GM18519 (cell line): ENCODE results near the gene MTA3.
A peak's percentile ranks its signal among the peaks of the same experiment; 100 is the strongest.
"Not testable (repeated sequence)": the region's sequence is repeated elsewhere in the genome, so short reads cannot be mapped to it uniquely, and the experiment has no call there.

ENCODE experiments used
- ATAC-seq: cut with Tn5 transposase; IDR thresholded peaks from one replicate; pipeline ENCODE4 v1.9.1; 2021; ENCODE audit warnings: mild to moderate bottlenecking, moderate library complexity; ENCODE audit not compliant: unreplicated experiment, low FRiP score

The MTA3 gene

DNA sequence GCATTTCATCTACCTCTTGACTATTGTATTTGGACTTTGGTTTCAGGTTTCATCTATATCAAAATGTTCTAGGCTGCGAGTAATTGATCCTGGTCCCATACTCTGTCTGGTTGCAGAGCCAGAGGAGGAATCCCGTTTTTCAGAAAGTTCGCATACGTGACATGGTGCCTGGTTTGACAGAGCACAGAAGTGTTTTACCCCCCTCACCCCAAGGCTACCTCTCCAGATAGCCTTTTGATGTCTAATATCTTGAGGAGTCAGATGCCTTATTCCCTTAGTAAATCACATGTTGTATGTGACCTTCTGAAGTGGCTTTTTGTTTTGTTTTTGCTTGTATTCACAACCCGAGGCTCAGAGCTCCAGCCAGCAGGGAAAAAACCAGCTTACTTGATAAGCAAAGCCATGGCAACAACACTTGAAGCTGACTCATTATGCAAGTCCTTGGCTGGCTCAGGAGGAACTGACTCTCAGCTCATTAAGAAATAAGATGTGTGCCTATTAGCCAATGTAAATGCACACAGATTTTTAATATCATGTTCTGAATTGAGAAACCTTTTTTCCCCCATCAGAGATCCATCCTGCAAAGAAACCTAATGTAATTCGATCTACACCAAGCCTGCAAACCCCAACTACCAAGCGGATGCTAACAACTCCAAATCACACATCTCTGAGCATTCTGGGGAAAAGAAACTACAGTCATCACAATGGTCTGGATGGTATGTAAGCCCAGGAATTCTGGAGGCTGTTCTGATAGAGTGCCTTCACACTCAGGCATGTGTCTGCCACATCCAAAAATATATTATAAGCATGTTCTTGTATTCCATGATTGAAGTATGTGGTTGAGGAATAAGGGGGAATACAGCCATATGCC is 154.1 kb downstream of the MTA3 start:
- ATAC-seq: peak; percentile 97

DNA sequence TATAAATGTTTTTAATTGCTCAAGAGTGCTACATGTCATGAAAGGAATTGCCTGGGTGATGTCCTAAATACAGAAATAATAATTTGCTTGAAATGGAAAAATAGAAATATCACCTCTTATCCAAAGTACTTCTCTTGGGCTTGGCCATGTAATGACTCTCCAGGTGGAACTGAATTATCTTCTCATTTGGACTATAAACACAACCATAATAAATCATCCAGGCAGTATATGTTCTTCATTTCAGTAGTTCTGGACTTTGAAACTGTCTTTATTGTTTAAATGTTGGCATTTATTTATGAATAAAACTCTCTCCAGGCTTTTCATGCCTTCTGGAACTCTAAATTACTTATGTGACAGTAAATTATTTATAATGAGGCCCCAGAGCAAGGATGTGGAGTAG is 155.0 kb downstream of the MTA3 start:
- ATAC-seq: no peak

DNA sequence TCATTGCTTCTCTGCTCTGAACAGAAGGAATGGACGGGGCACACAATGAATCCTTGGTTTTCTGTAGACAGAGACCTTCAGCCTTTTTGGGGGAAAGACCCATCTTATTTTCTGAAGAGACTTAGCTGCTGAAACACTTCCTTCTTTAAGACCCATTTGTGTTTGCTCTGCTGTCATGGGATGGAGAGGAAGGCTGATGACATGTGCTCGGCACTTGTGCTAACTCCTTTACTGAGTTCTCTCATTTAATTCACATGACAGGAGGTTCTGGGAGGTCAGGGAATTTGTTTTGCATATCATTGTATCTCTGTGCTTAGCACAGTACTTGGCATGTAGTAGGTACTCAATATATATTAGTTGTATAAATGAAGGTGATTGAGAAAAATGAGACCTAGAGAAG is 156.5 kb downstream of the MTA3 start:
- ATAC-seq: no peak

DNA sequence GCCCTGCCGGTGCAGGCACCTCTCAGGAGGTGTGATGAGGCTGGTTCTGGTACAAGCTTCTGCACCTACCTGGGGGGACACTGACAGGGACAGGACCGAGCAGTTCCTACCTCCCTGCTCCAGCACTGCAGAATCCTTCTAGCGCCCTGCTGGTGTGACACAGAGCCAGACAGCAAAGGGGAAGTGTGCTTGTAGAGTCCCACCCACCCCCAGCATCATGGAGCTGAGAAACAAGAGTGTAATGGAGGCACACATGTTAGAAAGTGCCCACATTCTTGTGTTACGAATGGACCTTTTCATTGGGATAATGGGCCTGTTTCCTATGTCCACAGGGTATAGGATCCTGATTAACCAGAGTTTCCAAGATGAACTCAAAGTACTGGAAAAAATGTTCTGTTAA is 157.2 kb downstream of the MTA3 start:
- ATAC-seq: no peak

DNA sequence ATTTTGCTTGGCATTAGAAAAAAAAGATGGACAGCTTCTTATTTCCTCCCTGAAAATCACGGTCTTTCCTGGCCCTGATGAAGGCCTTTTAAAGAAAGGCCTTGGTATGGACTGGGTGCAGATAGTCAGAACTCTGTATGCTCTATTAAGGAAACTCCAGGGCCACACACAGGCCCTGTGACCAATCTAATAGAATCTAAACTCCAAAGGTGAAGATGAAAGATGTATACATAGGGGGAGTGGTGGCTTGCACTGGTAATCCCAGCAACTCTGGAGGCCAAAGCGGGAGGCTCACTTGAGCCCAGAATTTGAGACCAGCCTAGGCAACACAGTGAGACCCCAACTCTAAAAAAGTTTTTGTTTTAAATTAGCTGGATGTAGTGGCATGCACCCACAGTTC is 158.2 kb downstream of the MTA3 start:
- ATAC-seq: no peak

DNA sequence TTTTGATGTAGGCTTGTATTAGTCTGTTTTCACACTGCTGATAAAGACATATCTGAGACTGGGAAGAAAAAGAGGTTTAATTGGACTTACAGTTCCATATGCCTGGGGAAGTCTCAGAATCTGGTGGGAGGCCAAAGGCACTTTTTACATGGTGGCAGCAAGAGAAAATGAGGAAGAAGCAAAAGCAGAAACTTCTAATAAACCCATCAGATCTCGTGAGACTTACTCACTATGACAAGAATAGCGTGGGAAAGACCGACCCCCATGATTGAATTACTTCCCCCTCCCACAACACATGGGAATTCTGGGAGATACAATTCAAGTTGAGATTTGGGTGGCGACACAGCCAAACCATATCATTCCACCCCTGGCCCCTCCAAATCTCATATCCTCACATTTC is 162.9 kb downstream of the MTA3 start:
- ATAC-seq: not testable (repeated sequence)

DNA sequence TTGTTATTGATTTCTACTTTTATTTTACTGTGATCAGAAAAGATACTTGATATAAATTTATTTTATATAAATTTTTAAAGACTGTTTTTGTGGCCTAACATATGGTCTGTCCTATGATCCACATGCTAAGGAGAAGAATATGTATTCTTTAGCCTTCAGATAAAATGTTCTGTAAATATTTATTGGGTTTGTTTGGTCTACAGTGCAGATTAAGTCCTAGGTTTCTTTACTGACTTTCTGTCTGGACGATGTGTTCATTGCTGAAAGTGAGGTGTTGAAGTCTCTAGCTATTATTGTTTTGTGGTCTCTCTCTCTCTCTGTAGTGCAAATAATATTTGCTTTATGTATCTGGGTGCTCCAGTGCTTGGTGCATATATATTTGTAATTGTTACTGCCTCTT is 165.4 kb downstream of the MTA3 start:
- no peak for ATAC-seq

DNA sequence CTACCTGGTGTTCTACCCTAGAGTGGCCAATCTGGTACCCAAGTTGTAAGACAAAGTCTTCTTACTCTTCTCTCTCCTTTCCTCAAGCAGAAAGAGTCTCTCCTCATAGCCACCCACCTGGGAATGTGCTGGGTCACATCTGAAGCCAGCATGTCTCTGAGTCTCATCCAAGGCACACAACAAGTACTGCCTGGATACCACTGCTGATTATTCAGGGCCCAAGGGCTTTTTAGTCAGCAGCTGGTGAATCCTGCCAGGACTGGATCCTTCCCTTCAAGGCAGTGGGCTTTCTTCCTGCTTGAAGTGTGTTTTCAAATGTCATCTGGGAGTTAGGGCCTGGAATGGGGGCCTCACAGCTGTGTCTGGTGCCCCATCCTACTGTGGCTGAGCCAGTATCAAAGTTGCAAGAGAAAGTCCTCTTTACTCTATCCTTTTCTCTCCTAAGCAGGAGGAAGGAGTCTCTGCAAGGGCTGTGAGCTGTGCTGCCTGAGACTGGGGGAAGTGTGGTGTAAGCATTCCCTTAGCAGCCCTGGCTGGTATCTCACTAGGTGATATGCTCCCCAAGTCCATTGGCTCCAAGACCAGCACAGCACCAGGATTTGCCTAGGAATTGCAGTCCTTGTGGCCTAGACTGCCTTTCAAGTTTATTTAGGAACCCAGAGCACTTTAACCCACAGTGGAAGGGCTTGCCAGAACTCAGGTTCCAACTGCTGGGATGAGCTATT is 168.3 kb downstream of the MTA3 start:
- no peak for ATAC-seq

DNA sequence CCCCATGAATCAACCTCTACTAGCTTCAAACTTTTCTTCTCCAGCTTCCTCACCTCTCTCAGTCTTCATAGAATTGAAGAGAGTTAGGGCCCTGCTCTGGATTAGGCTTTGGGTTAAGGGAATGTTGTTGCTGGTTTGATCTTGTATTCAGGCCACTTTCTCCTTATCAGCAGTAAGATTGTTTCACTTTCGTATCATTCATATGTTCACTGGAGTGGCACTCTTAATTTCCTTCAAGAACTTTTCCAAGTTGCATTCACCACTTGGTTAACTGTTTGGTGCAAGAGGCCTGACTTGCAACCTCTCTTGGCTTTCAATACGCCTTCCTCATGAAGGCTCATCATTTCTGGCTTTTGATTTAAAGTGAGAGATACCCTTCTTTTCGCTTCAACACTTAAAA is 172.7 kb downstream of the MTA3 start:
- ATAC-seq: no peak

DNA sequence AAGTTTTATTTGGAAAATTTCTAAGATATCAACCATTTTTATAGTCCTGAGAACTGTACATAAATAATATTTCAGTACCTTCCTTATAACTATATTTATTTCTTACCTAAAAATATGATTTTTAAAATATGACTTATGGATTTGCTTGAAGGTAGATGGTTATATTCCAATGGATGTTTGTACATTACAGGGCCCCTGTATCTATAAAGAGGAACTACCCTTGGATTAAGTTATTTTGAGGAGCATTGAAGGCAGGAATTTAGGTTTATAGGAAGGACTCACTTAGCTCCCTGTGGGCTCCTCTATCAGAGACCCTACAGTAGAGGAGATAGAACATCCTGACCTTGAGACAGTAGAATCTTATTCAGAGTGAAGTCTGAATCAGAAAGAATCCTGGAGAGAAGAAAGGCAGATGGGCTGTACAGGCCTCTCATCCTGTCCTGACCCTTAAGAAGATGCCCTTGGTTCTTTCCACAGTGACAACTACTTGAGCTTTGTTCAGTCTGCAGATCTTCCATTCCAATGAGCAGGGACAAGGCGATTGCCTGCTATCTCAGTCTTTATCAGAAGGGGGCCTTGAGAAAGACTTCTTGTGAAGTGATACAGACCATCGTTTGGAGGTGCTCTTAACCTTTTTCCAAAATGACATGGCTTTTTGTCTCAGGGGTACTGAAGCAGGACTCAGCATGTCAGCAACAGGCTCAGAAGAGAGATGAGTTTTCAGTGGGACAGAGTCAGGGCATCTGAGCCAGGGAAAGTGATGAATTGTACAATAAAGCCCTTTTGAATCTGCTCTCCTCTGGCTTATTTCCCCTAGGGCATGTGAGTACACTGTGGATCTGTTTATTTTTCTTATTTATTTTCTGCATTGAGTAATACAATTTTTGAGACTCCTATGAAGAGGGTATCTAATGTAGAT is 174.6 kb downstream of the MTA3 start:
- ATAC-seq: no peak

DNA sequence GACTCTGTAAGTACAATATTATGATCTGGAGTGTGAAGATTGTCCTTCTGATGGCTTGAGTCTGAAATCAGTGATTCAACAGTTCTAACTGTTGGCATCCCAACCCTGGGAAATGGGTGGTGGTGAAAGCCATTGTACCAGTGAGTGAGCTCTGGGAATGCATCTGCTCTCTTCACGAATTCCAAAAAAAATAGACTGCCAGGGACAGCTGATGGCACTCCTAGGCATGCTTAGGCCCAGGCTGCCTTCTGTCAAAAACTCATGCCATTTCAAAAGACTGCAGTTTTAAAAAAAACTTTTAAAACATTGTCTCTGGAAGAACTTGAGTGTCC is 175.2 kb downstream of the MTA3 start:
- no peak for ATAC-seq

DNA sequence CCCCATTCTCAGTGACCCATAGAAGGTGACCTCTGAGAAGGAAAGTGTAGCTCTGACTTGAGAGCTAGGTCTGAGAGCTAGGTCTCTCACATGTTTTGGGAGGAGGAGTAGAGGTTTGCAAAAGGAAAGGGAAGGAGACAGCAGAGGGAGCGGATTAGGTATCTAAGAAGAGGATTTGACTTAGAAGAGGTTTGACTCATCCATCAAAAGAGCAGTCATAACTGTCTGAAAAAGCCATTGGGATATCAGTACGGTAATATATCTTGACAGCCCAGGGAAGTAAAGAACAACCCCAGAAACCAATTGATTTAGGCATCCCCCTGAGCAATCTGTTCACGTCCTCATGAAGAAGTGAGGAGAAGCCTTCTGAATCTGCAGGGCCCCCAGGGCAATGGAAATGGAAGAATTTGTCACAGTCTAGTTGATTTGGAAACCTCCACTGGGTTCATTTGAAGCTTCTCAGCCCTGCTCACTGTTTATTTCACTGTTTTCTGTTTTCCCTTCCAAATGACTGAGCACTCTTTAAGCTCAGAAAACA is 176.2 kb downstream of the MTA3 start:
- no peak for ATAC-seq

DNA sequence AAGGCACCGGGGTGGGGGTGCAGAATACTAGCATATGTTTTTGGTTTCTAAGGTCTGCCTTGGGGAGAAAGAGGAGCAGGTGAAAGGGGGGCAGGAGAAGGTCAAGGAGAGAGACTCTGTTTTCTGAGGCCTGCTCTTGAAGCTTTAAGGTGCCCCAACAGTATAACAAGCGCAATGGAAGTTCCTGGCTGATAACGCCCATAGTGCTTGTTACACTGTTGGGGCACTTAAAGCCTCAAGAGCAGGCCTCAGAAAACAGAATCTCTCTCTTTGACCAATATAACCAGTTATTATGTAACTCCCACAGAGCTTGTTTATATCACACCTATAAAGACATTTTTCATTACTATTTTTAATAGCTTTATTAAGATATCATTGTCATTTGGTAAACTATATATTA is 179.0 kb downstream of the MTA3 start:
- no peak for ATAC-seq

DNA sequence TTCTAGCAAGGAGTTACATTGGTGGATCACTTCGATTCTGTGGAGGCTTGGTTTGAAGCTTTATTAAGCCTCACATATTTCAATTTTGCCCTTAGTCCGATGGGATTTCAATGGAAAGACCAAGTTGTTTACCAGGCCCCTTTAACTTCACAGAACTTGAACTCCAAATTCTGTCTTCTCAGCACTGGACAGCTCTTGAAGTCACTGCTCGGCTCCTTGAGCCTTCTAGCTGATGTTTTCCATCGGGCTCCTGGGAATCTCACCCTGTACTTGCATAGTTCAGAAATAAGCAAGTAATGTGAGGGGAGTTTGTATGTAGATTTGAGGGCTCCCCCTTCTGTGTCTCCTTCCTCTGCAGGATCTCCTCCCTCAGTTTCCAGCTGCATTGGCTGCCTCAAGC is 180.4 kb downstream of the MTA3 start:
- no peak for ATAC-seq

DNA sequence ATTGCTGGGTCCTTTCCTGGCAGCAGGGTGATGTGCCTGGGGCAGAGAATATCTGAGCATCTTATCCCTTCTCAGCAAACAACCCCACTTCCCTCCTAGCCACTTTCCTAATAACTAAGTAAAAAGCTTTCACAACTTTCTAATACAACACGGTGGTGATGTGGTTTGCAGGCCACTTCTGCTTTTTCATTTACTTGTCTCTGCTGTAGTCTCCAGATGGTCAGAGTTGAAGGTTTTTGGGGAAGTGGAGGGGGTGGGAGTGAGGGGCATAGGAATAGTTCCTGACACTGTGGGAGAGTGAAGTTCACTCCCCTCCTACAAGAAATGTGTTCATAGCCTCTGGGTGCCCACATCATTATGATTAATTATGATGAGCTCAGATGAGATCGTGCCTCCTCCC is 183.9 kb downstream of the MTA3 start:
- peak; percentile 73 for ATAC-seq

DNA sequence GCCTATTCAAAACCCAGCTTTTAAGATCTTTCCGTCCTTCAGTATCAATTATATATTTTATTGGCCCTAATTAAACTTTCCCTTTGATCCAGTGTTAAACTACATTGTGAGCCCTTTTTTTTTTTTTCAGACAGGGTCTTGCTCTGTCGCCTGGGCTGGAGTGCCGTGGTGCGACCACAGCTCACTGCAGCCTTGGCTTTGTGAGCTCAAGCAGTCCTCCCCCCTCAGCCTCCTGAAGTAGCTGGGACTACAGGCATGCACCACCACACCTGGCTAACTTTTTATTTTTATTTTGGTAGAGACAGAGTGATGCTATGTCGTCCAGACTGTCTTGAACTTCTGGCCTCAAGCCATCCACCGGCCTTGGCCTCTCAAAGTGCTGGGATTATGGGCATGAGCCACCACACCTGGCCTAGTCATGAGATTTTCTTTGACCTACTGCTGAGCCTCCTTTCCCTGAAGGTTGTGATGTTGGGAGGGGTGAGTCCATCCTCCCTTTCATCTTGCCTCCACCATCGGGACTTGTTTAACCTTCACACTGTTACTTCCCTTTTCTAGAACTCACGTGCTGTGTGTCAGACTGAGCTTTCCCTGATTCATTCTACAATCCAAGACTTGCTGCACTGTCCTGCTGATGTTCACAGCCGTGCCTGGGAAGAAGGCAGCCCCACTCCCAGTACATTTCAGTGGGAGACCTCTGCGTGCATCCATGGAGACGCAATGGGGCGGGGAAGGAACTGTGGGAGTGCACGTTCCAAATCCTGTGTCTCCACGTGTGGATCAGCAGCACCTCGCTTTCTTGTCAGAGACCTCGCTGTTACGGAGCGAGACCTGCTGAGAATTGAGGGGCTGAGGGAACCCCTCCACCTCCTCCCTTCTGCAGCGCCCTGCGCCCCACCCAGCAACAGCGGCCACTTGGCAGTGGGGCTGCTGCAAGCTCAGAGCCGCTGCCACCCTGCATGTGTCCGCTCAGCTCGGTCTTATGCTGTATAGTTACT is 184.7 kb downstream of the MTA3 start:
- ATAC-seq: no peak

DNA sequence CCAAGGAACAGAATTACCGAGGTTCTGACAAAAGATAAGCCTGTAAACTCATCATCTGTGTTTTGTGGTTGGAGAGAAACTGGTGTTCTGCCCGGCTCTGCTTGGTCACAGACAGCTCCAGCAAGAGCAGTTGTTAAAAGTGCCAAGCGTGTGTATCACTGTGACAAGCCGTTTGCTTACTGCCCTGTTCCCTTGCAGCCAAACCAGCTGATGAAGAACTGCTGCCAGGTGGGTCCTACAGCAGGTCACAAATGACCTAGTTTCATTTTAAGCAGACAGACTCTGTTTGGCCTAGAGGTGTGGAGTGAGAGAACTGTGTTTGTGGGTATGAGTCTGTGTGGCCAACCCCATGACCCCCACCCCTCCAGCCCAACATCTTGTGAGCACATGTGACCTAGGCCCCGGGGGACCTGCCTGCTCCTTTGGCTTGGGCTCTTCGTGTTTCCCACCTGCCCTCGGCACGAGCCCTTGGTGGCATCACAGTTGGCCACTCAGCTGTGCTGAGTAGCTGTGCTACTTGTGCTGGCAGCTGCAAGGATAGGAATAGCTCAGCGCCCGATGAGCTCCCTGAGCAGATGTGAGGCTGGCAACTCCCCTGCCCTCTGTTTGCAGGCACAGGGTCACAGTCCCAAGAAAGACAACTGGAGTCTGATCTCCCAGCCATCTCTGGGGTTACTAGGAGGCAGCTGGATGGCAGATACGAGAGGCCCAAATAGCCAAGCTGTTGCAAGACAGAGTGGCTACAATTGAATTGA is 185.8 kb downstream of the MTA3 start:
- ATAC-seq: no peak

DNA sequence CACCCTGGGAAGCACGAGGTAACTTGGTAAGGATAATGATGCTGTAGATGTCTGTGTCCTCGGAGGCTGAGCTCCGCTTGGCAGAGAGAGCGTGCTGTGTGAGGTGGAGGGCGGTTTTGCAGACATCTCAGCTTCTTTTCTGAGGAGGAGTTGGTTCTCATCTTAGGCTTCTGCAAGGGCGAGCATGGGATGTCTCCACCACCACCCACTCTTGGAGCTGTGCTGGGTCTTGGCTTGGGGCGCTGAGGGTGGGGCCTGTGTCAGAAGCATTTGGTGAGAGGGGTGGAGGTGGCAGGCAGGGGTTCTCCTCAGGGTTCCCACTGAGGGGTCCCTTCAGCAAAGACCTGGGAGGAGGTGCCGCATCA is 186.3 kb downstream of the MTA3 start:
- ATAC-seq: no peak
